H1 (cell line): Measurements from ENCODE around the gene KRT12. TPM values are rescaled to one million over a fixed set of nuclear protein-coding genes. Genes with fewer than 3 reads are reported as not detected.

Experiments used
- TAF7 ChIP-seq: optimal IDR thresholded peaks from 2 replicates; pipeline ENCODE3; 2011; ENCODE audit warnings: low read depth, mild to moderate bottlenecking, inconsistent platforms, low read length, moderate library complexity, borderline replicate concordance
- polyA plus RNA-seq, 7 experiments: library from polyadenylated mRNA; depleted of rRNA in 3 of 7; stranded (reverse) in 5 of 7; unstranded in 2 of 7; fragments of >200 nt in 5 of 7; fragments of 200-250 nt in 2 of 7; gene quantifications; 1 replicate in 5 of 7; 2 replicates in 1 of 7; 4 replicates in 1 of 7; pipeline versions ENCODE4 v1.2.1 to v1.2.3, GENCODE V29; 2011 to 2013; ENCODE audit warnings: missing spikeins in 2 of 7, mixed read lengths in 2 of 7
- total RNA-seq: library from RNA; stranded (reverse); fragmentation: NEBNext Ultra II Directional; extraction: Animal tissue kit (Norgen Biotek cat#: 25700); gene quantifications from 2 replicates; pipeline ENCODE4 v1.2.1, GENCODE V29; 2021
- TF ChIP-seq, protein P1 (sequence below): fragments of 300-600 bp; sonication (generic); IDR thresholded peaks from 2 replicates; pipeline ENCODE4 v1.7.1; 2012; ENCODE audit warnings: low read length, moderate library complexity, mild to moderate bottlenecking, inconsistent platforms; ENCODE audit not compliant: insufficient replicate concordance

KRT12 gene
- total and polyA plus RNA-seq, 2 of the 8 experiments (the other 6 are each of a cell fraction or from before 2014, with no cell fraction given): not detected

DNA sequence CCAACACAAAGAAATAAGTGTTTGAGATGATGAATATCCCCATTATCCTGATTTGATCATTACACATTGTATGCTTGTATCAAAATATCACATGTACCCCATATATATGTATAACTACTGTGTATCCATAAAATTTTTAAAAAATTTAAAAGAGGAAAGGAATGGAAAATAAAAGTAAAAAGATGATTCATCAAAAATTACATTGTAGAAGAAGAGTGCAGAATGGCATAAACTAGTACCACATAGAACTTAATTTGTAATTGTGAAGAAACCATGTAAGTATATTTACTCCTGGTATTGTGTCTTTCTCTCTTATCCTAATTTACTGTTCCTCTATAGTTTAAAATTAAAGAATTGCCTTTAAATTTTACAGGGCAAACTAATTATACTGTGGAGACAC is 33.1 kb downstream of the KRT12 start (continued):
- TF ChIP-seq, protein P1, sequence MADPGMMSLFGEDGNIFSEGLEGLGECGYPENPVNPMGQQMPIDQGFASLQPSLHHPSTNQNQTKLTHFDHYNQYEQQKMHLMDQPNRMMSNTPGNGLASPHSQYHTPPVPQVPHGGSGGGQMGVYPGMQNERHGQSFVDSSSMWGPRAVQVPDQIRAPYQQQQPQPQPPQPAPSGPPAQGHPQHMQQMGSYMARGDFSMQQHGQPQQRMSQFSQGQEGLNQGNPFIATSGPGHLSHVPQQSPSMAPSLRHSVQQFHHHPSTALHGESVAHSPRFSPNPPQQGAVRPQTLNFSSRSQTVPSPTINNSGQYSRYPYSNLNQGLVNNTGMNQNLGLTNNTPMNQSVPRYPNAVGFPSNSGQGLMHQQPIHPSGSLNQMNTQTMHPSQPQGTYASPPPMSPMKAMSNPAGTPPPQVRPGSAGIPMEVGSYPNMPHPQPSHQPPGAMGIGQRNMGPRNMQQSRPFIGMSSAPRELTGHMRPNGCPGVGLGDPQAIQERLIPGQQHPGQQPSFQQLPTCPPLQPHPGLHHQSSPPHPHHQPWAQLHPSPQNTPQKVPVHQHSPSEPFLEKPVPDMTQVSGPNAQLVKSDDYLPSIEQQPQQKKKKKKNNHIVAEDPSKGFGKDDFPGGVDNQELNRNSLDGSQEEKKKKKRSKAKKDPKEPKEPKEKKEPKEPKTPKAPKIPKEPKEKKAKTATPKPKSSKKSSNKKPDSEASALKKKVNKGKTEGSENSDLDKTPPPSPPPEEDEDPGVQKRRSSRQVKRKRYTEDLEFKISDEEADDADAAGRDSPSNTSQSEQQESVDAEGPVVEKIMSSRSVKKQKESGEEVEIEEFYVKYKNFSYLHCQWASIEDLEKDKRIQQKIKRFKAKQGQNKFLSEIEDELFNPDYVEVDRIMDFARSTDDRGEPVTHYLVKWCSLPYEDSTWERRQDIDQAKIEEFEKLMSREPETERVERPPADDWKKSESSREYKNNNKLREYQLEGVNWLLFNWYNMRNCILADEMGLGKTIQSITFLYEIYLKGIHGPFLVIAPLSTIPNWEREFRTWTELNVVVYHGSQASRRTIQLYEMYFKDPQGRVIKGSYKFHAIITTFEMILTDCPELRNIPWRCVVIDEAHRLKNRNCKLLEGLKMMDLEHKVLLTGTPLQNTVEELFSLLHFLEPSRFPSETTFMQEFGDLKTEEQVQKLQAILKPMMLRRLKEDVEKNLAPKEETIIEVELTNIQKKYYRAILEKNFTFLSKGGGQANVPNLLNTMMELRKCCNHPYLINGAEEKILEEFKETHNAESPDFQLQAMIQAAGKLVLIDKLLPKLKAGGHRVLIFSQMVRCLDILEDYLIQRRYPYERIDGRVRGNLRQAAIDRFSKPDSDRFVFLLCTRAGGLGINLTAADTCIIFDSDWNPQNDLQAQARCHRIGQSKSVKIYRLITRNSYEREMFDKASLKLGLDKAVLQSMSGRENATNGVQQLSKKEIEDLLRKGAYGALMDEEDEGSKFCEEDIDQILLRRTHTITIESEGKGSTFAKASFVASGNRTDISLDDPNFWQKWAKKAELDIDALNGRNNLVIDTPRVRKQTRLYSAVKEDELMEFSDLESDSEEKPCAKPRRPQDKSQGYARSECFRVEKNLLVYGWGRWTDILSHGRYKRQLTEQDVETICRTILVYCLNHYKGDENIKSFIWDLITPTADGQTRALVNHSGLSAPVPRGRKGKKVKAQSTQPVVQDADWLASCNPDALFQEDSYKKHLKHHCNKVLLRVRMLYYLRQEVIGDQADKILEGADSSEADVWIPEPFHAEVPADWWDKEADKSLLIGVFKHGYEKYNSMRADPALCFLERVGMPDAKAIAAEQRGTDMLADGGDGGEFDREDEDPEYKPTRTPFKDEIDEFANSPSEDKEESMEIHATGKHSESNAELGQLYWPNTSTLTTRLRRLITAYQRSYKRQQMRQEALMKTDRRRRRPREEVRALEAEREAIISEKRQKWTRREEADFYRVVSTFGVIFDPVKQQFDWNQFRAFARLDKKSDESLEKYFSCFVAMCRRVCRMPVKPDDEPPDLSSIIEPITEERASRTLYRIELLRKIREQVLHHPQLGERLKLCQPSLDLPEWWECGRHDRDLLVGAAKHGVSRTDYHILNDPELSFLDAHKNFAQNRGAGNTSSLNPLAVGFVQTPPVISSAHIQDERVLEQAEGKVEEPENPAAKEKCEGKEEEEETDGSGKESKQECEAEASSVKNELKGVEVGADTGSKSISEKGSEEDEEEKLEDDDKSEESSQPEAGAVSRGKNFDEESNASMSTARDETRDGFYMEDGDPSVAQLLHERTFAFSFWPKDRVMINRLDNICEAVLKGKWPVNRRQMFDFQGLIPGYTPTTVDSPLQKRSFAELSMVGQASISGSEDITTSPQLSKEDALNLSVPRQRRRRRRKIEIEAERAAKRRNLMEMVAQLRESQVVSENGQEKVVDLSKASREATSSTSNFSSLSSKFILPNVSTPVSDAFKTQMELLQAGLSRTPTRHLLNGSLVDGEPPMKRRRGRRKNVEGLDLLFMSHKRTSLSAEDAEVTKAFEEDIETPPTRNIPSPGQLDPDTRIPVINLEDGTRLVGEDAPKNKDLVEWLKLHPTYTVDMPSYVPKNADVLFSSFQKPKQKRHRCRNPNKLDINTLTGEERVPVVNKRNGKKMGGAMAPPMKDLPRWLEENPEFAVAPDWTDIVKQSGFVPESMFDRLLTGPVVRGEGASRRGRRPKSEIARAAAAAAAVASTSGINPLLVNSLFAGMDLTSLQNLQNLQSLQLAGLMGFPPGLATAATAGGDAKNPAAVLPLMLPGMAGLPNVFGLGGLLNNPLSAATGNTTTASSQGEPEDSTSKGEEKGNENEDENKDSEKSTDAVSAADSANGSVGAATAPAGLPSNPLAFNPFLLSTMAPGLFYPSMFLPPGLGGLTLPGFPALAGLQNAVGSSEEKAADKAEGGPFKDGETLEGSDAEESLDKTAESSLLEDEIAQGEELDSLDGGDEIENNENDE: no peak
- no peak for TF ChIP-seq TAF7
